ENCODE data around the gene KIF11. TPM values are rescaled to one million over a fixed set of nuclear protein-coding genes. Genes with fewer than 3 reads are reported as not detected.

KIF11 gene
- total and polyA plus RNA-seq, 9 of the 15 experiments (the other 6 are each of a cell fraction or from before 2014, with no cell fraction given): 11.3 to 54.4 (median 29.2) TPM

- intact Hi-C loops (cut with micrococcal nuclease) (loop anchor here (2.0 kb wide), 1 partner anchor 141 kb away; no protein-coding TSS in a partner anchor), in situ Hi-C loops (cut with MboI) (loop anchor here (5.0 kb wide), 1 partner anchor 143 kb away; no protein-coding TSS in a partner anchor)
- H3K79me2 ChIP-seq (ENCODE audit: control insufficient read depth, insufficient read depth, low read length): peaks cover 72% of the 10 kb centered on the region
- H3K4me2 ChIP-seq (ENCODE audit: insufficient read depth, low read length): peak within 1 kb of the TSS; percentile 96
- no peaks in the 10 kb centered on the region for H3K27me3 ChIP-seq (ENCODE audit: control insufficient read depth in 2 of 2, insufficient read depth in 2 of 2, low read length in 2 of 2)
- ATAC-seq: peak; percentile 79
- 0% methylated on average over 4 of the region's 79 CpGs for WGBS (ENCODE audit: insufficient coverage, low coverage, missing lambda C conversion rate)
- peak within 1 kb of the TSS; percentile 60 for H2AFZ ChIP-seq (ENCODE audit: low read depth, low read length)
- peaks cover 7 to 33% of the 10 kb centered on the region in 2 experiments; a peak in 4 of 5 replicates for H3K4me1 ChIP-seq (replicated peaks in 1 of 2; ENCODE audit: control insufficient read depth in 2 of 2, insufficient read depth in 2 of 2, low read length in 2 of 2)
- BruUV-seq (replicated peaks): no TSS peak
- peak; percentile 83 to 89 (median 87) for DNase-seq (ENCODE audit: extremely low read depth in 1 of 4, low spot score in 3 of 4)
- H3K9ac ChIP-seq (ENCODE audit: insufficient read depth in 1 of 2, low read depth in 2 of 2, low read length in 2 of 2): peak within 1 kb of the TSS; percentile 84 to 98
- no peak for FAIRE-seq
- no peaks in the 10 kb centered on the region for H3K9me1 ChIP-seq (ENCODE audit: control insufficient read depth, insufficient read depth, low read length)
- ChIA-PET CTCF (ENCODE audit: low intra/inter-chr PET ratio) (interaction anchor here (0.7 to 0.9 kb wide), 2 partner anchors 64 to 160 kb away, joined by 3 read pairs; no protein-coding TSS in a partner anchor), POLR2A (interaction anchor here (0.5 to 1.9 kb wide), 13 partner anchors 12 to 425 kb away, joined by 3 to 4 read pairs (median 3); no protein-coding TSS in a partner anchor)
- peaks cover 4% of the 10 kb centered on the region; the same call in 1 of the 2 replicates for H3K9me3 ChIP-seq (replicated peaks; ENCODE audit: control insufficient read depth, insufficient read depth, low read depth, low read length)
- H3K36me3 ChIP-seq (ENCODE audit: control insufficient read depth, insufficient read depth, low read length): peaks cover 41% of the 10 kb centered on the region
- peak within 1 kb of the TSS; percentile 91 for H3K27ac ChIP-seq (ENCODE audit: extremely low read depth, low read depth, low read length)
- H3K4me3 ChIP-seq: peak within 1 kb of the TSS; percentile 93
- H4K20me1 ChIP-seq (replicated peaks; ENCODE audit: control insufficient read depth, insufficient read depth, low read length): 0 out of 2 replicates have a peak, but pooled peaks cover 4% of the 10 kb centered on the region
- TF ChIP-seq CXXC5 (CRISPR knock-in tag; IDR thresholded peaks at IDR 0.05): peak; percentile 79
- TF ChIP-seq MTF1 (CRISPR knock-in tag; IDR thresholded peaks at IDR 0.05; ENCODE audit: borderline replicate concordance): no peak
- no peak for TF ChIP-seq TCF7L2 (IDR thresholded peaks at IDR 0.05; ENCODE audit: low read depth, low read length)
- no peak for TF ChIP-seq IRF2 (CRISPR knock-in tag; IDR thresholded peaks at IDR 0.05)
- no peak for TF ChIP-seq SMAD2 (IDR thresholded peaks at IDR 0.05; ENCODE audit: low read depth, low read length)
- TF ChIP-seq HDAC2 (IDR thresholded peaks at IDR 0.05): no peak
- TF ChIP-seq SMC3 (conservative IDR thresholded peaks at IDR 0.05; ENCODE audit: insufficient read depth, low read depth, low read length): no peak
- TF ChIP-seq ZNF444 (CRISPR knock-in tag; IDR thresholded peaks at IDR 0.05): no peak
- TF ChIP-seq SNAPC5 (CRISPR knock-in tag; IDR thresholded peaks at IDR 0.05): no peak
- peak in 1 of 2 experiments; percentile 58; a peak in 1 of 4 replicates for TF ChIP-seq SIN3A (IDR thresholded peaks at IDR 0.05; ENCODE audit: borderline replicate concordance in 2 of 2, control insufficient read depth in 1 of 2, low read depth in 2 of 2, low read length in 2 of 2)
- TF ChIP-seq TFAP4 (CRISPR knock-in tag; IDR thresholded peaks at IDR 0.05; ENCODE audit: borderline replicate concordance): no peak
- TF ChIP-seq TRIM25 (IDR thresholded peaks at IDR 0.05; ENCODE audit: borderline replicate concordance): no peak
- 0 out of 4 replicates have a peak, but pooled peaks of 1 of the 2 experiments have one; percentile 16 for TF ChIP-seq MLLT1 (IDR thresholded peaks at IDR 0.05)
- no peak for TF ChIP-seq ZNF512 (tag; IDR thresholded peaks at IDR 0.05)
- TF ChIP-seq NRF1 (conservative IDR thresholded peaks at IDR 0.05 in 1 of 2, IDR thresholded peaks at IDR 0.05 in 1 of 2): no peak
Measured at GRCh38 chr10:92689663-92690210, 96.8 kb downstream of the KIF11 start, which contains the start of gene HHEX. TSS of gene HHEX (plus strand) at chr10:92689955. CDS start at chr10:92689987, 32 bp downstream.

All from K562 (cell line).